C4-2B (cell line): Measurements from ENCODE around the gene ASZ1.

Experiments
- CTCF ChIP-seq: fragments of 450-650 bp; conservative IDR thresholded peaks from 2 replicates; pipeline ENCODE4 v1.5.1; 2017; ENCODE audit warnings: mild to moderate bottlenecking
- ZFX ChIP-seq: fragments of 450-650 bp; IDR thresholded peaks from 2 replicates; pipeline ENCODE4 v1.6.1; 2017

- no peak for TF ChIP-seq CTCF
- no peak for TF ChIP-seq ZFX
Observed at GRCh38 chr7:117346161-117346560, 81.1 kb downstream of the ASZ1 start.
